WTC11 (cell line): Measurements from ENCODE around the gene SLAMF1. TPM values are rescaled to one million over a fixed set of nuclear protein-coding genes. Genes with fewer than 3 reads are reported as not detected.

Experiments used
- ATAC-seq: fragments of 200-7000 bp; cut with Tn5 transposase; 2 replicates; pipeline ENCODE4 v1.10.0; 2021; ENCODE audit warnings: mild to moderate bottlenecking, moderate library complexity
- CTCF ChIA-PET: fragments of 300-600 bp; sonication (Branson Sonifier 250); formaldehyde crosslinking; loops from one replicate; lab custom pipeline; 2021; ENCODE audit warnings: antibody characterized with exemption; lab: Charles Lee
- POLR2A ChIA-PET: fragments of 350-600 bp; sonication (Branson Sonifier 250); formaldehyde crosslinking; loops from one replicate; lab custom pipeline; 2021; ENCODE audit warnings: antibody characterized with exemption; lab: Charles Lee
- DNase-seq: peaks from one replicate; pipeline ENCODE4 v3.0.0; 2021; ENCODE audit warnings: low spot score
- H3K27ac Mint-ChIP-seq: 2 replicates; pipeline ENCODE4 v1.8.0; 2021; ENCODE audit warnings: mixed read lengths
- H3K27me3 Mint-ChIP-seq: 2 replicates; pipeline ENCODE4 v1.8.0; 2021; ENCODE audit warnings: low read depth, mild to moderate bottlenecking, moderate library complexity, mixed read lengths
- H3K36me3 Mint-ChIP-seq: 2 replicates; pipeline ENCODE4 v1.8.0; 2021; ENCODE audit warnings: mixed read lengths
- H3K4me1 Mint-ChIP-seq: 2 replicates; pipeline ENCODE4 v1.8.0; 2022; ENCODE audit warnings: mixed read lengths
- H3K4me3 Mint-ChIP-seq: 2 replicates; pipeline ENCODE4 v1.8.0; 2021; ENCODE audit warnings: mild to moderate bottlenecking, moderate library complexity, mixed read lengths
- H3K9me3 Mint-ChIP-seq: 2 replicates; pipeline ENCODE4 v1.8.0; 2021; ENCODE audit warnings: mixed read lengths
- AFF4 ChIP-seq: sonication (generic); formaldehyde crosslinking; IDR thresholded peaks from 2 replicates; pipeline ENCODE4 v1.8.1; 2023; ENCODE audit warnings: mild to moderate bottlenecking, missing genetic modification reagents, borderline replicate concordance
- CBFB ChIP-seq: sonication (generic); formaldehyde crosslinking; IDR thresholded peaks from 2 replicates; pipeline ENCODE4 v1.8.1; 2022; ENCODE audit warnings: mild to moderate bottlenecking, low read depth, missing genetic modification reagents
- CDX4 ChIP-seq: fragments of 250-450 bp; sonication (Bioruptor Pico); IDR thresholded peaks from 2 replicates; pipeline ENCODE4 v1.9.0; 2021; ENCODE audit warnings: moderate library complexity, mild to moderate bottlenecking, inconsistent platforms, borderline replicate concordance
- CREB1 ChIP-seq: sonication (generic); formaldehyde crosslinking; IDR thresholded peaks from 2 replicates; pipeline ENCODE4 v1.8.0; 2023; ENCODE audit warnings: mild to moderate bottlenecking, missing genetic modification reagents
- CTCF ChIP-seq: fragments of 200-600 bp; IDR thresholded peaks from 2 replicates; pipeline ENCODE4 v1.8.0; 2022; ENCODE audit warnings: antibody characterized with exemption
- ESRRA ChIP-seq: sonication (generic); formaldehyde crosslinking; IDR thresholded peaks from 2 replicates; pipeline ENCODE4 v1.8.1; 2022; ENCODE audit warnings: mild to moderate bottlenecking, missing genetic modification reagents, borderline replicate concordance
- FOXK1 ChIP-seq: sonication (generic); formaldehyde crosslinking; IDR thresholded peaks from 2 replicates; pipeline ENCODE4 v1.8.0; 2022; ENCODE audit warnings: mild to moderate bottlenecking, moderate library complexity, missing genetic modification reagents
- GTF2I ChIP-seq: fragments of 250-450 bp; sonication (Bioruptor Pico); conservative IDR thresholded peaks from 2 replicates; pipeline ENCODE4 v1.4.0; 2021; ENCODE audit warnings: mild to moderate bottlenecking
- HMGA2 ChIP-seq: fragments of 250-450 bp; sonication (Bioruptor Pico); IDR thresholded peaks from 2 replicates; pipeline ENCODE4 v1.4.0; 2021; ENCODE audit warnings: mild to moderate bottlenecking, moderate library complexity
- JAZF1 ChIP-seq: fragments of 250-450 bp; sonication (Bioruptor Pico); IDR thresholded peaks from 2 replicates; pipeline ENCODE4 v1.9.0; 2021; ENCODE audit warnings: moderate library complexity, mild to moderate bottlenecking, inconsistent platforms
- JUN ChIP-seq: sonication (generic); formaldehyde crosslinking; IDR thresholded peaks from 2 replicates; pipeline ENCODE4 v1.8.0; 2023; ENCODE audit warnings: mild to moderate bottlenecking, missing genetic modification reagents
- MLX ChIP-seq: sonication (generic); formaldehyde crosslinking; IDR thresholded peaks from 2 replicates; pipeline ENCODE4 v1.8.1; 2023; ENCODE audit warnings: mild to moderate bottlenecking, missing genetic modification reagents, moderate library complexity
- PRRX2 ChIP-seq: fragments of 250-450 bp; sonication (Bioruptor Pico); IDR thresholded peaks from 2 replicates; pipeline ENCODE4 v1.8.0; 2021; ENCODE audit warnings: mild to moderate bottlenecking
- RELA ChIP-seq: sonication (generic); formaldehyde crosslinking; IDR thresholded peaks from 2 replicates; pipeline ENCODE4 v1.8.1; 2022; ENCODE audit warnings: missing genetic modification reagents, mild to moderate bottlenecking, borderline replicate concordance
- SMAD3 ChIP-seq: sonication (generic); formaldehyde crosslinking; IDR thresholded peaks from 2 replicates; pipeline ENCODE4 v1.8.0; 2022; ENCODE audit warnings: missing genetic modification reagents, mild to moderate bottlenecking, borderline replicate concordance
- SMAD4 ChIP-seq: sonication (generic); formaldehyde crosslinking; IDR thresholded peaks from 2 replicates; pipeline ENCODE4 v1.8.0; 2022; ENCODE audit warnings: mild to moderate bottlenecking, missing genetic modification reagents
- SOX15 ChIP-seq: fragments of 250-450 bp; sonication (Bioruptor Pico); IDR thresholded peaks from 2 replicates; pipeline ENCODE4 v1.9.0; 2021; ENCODE audit warnings: mild to moderate bottlenecking
- TEAD1 ChIP-seq: sonication (generic); formaldehyde crosslinking; IDR thresholded peaks from 2 replicates; pipeline ENCODE4 v1.8.0; 2022; ENCODE audit warnings: mild to moderate bottlenecking, missing genetic modification reagents
- TP53 ChIP-seq: sonication (generic); formaldehyde crosslinking; IDR thresholded peaks from 2 replicates; pipeline ENCODE4 v1.8.1; 2023; ENCODE audit warnings: mild to moderate bottlenecking, missing genetic modification reagents
- ZNF232 ChIP-seq: sonication (generic); formaldehyde crosslinking; IDR thresholded peaks from 2 replicates; pipeline ENCODE4 v1.8.0; 2022; ENCODE audit warnings: mild to moderate bottlenecking, missing genetic modification reagents
- ZNF317 ChIP-seq: sonication (generic); formaldehyde crosslinking; IDR thresholded peaks from 2 replicates; pipeline ENCODE4 v1.8.1; 2023; ENCODE audit warnings: low read depth, mild to moderate bottlenecking, moderate library complexity, missing genetic modification reagents, borderline replicate concordance
- total RNA-seq: library from RNA; stranded (reverse); gene quantifications from 3 replicates; pipeline ENCODE4 v1.2.3, GENCODE V29; 2021
- TF ChIP-seq, protein P1 (sequence below): fragments of 250-450 bp; sonication (Bioruptor Pico); IDR thresholded peaks from 2 replicates; pipeline ENCODE4 v1.9.0; 2021; ENCODE audit warnings: mild to moderate bottlenecking
- TF ChIP-seq, protein P2 (sequence below): sonication (generic); formaldehyde crosslinking; IDR thresholded peaks from 2 replicates; pipeline ENCODE4 v1.8.1; 2022; ENCODE audit warnings: low read depth, mild to moderate bottlenecking, moderate library complexity, missing genetic modification reagents, borderline replicate concordance
- TF ChIP-seq, protein P3 (sequence below): sonication (generic); formaldehyde crosslinking; IDR thresholded peaks from 2 replicates; pipeline ENCODE4 v1.8.1; 2023; ENCODE audit warnings: mild to moderate bottlenecking, missing genetic modification reagents, moderate library complexity

Gene SLAMF1
- total RNA-seq, 1 experiment from 2014 or later, result 0.15 TPM

GRCh38 chr1:160576390-160576789 lies 70.5 kb downstream of the SLAMF1 start (continued):
- TF ChIP-seq CREB1 (no peak), RELA (CRISPR knock-in tag) (no peak), CDX4 (no peak), CTCF (no peak)

DNA sequence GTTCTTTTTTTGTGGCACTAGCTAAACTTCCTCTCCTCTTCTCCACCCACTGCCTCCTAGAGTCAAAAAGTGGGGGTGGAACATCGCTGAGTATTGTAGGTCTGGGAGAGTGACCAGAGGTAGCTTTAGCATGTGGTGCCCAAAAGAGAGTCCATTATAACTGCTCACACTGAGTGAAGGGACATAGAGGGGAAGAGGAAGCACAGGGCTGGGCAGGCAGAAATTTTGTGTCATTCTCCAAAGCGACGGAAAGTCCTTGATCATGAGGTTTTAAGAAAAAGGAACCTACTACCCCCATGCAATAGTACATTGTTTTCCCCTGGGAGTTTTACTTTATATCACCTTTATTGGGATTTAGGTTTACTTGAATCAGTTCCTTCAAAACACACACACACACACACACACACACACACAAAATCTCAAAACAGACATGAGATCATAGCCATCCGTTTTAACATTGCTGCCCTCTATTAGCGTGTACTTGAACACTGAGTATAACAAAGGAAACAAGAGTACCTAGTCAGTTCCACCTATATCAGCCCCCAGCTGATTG lies 71.7 kb downstream of the SLAMF1 start:
- H3K4me3 Mint-ChIP-seq, result no peak overlapping the region
- ATAC-seq (no peak), DNase-seq (no peak)
- peaks cover 5% of the 10 kb centered on the region; the same call in 1 of the 2 replicates for H3K27me3 Mint-ChIP-seq
- no peaks in the 10 kb centered on the region for H3K4me1 Mint-ChIP-seq
- ChIA-PET CTCF (no interaction called here), POLR2A (no interaction called here)
- H3K27ac Mint-ChIP-seq, result no peak overlapping the region
- no peaks in the 10 kb centered on the region for H3K9me3 Mint-ChIP-seq
- no peaks in the 10 kb centered on the region for H3K36me3 Mint-ChIP-seq
- no peak for TF ChIP-seq SMAD4 (CRISPR knock-in tag)
- no peak for TF ChIP-seq TP53 (CRISPR knock-in tag)
- no peak for TF ChIP-seq CBFB (CRISPR knock-in tag)
- TF ChIP-seq, protein P1, sequence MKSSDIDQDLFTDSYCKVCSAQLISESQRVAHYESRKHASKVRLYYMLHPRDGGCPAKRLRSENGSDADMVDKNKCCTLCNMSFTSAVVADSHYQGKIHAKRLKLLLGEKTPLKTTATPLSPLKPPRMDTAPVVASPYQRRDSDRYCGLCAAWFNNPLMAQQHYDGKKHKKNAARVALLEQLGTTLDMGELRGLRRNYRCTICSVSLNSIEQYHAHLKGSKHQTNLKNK (CRISPR knock-in tag), result no peak
- no peak for TF ChIP-seq JAZF1 (CRISPR knock-in tag)
- no peak for TF ChIP-seq PRRX2
- no peak for TF ChIP-seq FOXK1 (CRISPR knock-in tag)
- no peak for TF ChIP-seq TEAD1 (CRISPR knock-in tag)
- TF ChIP-seq AFF4 (CRISPR knock-in tag), result no peak
- no peak for TF ChIP-seq JUN (CRISPR knock-in tag)
- no peak for TF ChIP-seq HMGA2
- no peak for TF ChIP-seq GTF2I
- TF ChIP-seq ZNF232 (CRISPR knock-in tag), result no peak
- no peak for TF ChIP-seq SOX15 (CRISPR knock-in tag)
- TF ChIP-seq MLX (CRISPR knock-in tag), result no peak
- TF ChIP-seq ESRRA (CRISPR knock-in tag), result no peak
- TF ChIP-seq, protein P2, sequence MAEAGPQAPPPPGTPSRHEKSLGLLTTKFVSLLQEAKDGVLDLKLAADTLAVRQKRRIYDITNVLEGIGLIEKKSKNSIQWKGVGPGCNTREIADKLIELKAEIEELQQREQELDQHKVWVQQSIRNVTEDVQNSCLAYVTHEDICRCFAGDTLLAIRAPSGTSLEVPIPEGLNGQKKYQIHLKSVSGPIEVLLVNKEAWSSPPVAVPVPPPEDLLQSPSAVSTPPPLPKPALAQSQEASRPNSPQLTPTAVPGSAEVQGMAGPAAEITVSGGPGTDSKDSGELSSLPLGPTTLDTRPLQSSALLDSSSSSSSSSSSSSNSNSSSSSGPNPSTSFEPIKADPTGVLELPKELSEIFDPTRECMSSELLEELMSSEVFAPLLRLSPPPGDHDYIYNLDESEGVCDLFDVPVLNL (CRISPR knock-in tag), result no peak
- TF ChIP-seq ZNF317, result no peak
- no peak for TF ChIP-seq SMAD3
- TF ChIP-seq, protein P3, sequence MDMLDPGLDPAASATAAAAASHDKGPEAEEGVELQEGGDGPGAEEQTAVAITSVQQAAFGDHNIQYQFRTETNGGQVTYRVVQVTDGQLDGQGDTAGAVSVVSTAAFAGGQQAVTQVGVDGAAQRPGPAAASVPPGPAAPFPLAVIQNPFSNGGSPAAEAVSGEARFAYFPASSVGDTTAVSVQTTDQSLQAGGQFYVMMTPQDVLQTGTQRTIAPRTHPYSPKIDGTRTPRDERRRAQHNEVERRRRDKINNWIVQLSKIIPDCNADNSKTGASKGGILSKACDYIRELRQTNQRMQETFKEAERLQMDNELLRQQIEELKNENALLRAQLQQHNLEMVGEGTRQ, result no peak
